Measurements from ENCODE around the gene RBM15B.

DNA sequence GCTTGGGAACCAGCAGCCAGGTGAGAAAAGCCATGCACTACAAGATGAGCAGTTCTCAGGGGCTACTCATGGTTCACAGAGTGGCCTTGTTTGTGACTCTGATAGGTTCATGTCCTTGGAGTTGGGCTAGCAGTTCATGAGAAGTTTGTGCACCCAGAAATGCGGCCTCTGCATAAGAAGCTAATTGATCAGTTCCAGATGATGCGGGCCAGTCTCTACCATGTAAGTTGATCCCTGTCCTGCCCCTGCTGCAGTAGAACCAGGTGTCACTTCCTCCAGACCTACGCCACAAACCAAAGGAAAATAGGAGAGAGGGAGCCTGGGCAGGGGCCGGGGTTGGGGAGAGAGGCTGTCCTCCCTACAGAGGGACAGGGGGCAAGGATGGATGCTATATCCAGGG, 33.2 kb upstream of the RBM15B start:
- TF ChIP-seq CTCF (IDR thresholded peaks at IDR 0.05) (no peak), EZH2 (IDR thresholded peaks at IDR 0.05; ENCODE audit: borderline replicate concordance, insufficient read depth, low read depth, low read length, poor library complexity, severe bottlenecking) (no peak)
